ENCODE data around the gene RPLP2.

The RPLP2 gene

GRCh38 chr11:821512-822371 lies 12.0 kb downstream of the RPLP2 start:
- DNase-seq = no peak

DNA sequence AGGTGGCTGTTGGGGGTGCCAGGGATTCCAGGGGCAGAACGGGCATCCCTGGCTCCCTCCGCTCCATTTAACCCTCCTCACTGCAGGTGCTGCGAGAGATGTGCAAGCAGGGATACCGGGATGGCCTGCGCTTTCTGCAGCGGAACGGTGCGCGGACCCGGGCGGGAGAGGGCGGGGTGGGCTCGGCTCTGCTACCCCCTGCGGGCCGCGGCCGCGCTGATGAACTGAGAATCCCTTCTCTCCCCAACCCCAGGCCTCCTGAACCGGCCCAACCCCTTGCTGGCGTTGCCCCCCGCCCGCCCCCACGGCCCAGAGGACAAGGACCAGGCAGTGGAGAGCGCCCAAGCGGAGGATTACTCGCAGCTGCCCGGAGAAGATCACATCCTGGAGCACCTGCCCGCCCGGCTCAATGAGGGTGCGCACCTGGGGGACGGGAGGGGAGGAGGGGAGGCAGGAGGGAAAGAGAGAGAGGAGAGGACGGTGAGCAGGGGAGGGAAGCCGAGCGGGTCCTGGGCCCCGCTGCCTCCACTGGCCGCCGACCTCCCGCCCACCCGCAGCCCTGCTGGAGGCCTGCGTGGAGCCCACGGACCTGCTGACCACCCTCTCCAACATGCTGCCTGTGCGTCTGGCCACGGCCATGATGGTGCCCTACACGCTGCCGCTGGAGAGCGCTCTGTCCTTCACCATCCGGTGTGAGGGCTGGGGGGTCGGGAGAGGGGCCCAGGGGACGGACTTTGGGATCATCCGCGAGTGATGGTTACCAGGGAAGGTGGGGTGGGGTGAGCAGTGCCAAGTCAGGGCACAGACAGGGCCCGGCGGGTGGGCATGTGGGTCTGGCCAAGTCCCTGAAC lies 13.9 kb downstream of the RPLP2 start:
- DNase-seq = no peak

GRCh38 chr11:824292-824880 lies 14.6 kb downstream of the RPLP2 start:
- peak; percentile 60 for DNase-seq

GRCh38 chr11:824942-825341 lies 15.2 kb downstream of the RPLP2 start:
- DNase-seq = no peak

DNA sequence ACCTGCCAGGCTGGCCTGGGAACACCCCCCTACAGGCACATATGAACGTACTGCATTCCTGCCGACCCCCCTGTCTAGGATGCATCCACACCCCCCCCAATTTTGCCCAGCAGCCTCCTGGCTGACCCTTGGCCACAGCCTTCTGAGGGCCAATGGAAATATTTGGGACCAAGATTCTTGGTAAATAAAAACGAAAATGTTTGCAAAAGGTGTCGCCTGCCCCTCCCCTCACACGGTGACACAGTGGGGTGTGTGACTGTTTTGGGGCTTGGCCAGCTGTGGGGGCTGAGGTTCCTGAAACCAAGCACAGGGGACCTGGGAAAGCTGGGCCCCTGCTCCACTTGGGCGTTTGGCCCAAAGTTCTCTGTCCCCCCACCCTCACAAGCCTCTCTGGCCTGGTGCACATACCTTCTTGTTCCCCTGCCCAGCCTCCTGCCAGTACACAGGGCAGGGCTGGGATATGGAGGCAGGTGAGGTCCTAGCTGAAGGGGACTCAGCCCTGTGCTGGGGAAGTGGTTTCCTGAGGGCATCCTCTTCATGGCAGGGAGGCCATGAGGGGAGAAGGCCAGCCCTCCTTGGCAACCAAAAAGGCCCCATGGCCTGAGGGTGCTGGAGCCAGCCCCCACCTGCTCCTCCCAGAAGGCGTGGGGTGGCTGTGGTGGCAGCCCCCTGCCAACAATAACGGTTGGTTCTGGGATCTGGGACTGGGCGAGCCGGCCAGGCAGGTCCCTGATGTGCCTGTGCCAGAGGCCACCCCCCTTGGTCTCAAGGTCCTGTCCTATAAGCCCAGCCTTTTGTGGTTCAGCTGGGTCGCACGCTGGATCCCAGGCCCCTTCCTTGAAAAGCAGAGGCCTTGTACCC lies 15.8 kb downstream of the RPLP2 start:
- no peak for DNase-seq

DNA sequence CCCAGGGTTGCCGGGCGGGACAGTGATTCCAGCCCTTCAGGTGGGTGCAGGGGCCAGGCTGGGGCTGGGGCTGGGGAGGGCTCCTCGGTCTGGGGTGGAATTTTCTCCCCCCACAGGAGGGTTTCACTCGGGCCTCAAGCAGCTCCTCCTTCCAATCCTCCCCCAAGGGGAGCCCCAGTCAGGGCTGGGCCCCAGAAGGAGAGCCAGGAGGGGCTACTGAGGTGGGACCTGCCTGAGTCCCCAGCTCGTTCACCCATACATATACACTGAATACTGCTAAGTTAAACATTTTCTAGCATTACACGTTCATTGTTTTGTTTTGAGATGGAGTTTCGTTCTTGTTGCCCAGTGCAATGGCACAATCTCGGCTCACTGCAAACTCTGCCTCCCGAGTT lies 16.5 kb downstream of the RPLP2 start:
- DNase-seq = no peak

- peak; percentile 71 for DNase-seq
Measured at GRCh38 chr11:826836-827145, 17.0 kb downstream of the RPLP2 start.

GRCh38 chr11:827146-827896 lies 17.6 kb downstream of the RPLP2 start:
- DNase-seq = peak; percentile 76

- DNase-seq = no peak
Measured at GRCh38 chr11:827897-828192, 18.1 kb downstream of the RPLP2 start, which contains the start of gene CRACR2B. CRACR2B (plus strand) TSS chr11:827919; CDS start chr11:828608, 689 bp downstream.

GRCh38 chr11:828506-829175 lies 18.9 kb downstream of the RPLP2 start:
- peak; percentile 51 for DNase-seq

DNA sequence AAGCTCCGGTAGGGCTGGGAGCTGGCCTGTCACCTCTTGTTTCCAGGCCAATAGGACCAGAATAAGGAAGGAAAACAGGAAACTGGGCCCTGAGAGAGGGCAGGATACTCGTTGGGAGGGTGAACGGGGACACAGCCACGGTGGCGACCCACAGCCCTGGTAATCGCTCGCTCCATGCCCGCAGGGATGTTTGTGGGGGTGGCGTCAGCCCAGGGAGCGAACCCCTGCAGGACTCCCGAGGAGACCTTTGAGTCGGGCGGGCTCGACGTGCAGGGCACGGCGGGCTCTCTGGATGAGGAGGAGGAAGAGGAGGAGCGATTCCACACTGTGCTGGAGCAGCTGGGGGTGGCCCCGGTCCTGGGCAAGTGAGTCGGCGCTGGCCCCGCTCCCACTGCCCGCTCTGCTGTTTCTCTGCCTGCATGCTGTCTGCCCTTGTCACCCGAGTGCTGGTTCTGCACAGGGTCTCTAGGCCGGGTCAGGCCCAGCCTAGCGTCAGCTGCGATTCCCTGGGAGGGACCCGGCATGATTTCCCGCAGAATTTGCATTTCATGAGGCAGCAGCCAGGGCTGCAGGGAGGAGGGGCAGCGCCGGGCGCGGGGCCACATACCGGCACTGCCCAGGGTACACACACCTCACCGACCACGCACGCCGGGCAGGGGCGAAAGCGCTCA lies 19.5 kb downstream of the RPLP2 start:
- DNase-seq = peak; percentile 67

DNA sequence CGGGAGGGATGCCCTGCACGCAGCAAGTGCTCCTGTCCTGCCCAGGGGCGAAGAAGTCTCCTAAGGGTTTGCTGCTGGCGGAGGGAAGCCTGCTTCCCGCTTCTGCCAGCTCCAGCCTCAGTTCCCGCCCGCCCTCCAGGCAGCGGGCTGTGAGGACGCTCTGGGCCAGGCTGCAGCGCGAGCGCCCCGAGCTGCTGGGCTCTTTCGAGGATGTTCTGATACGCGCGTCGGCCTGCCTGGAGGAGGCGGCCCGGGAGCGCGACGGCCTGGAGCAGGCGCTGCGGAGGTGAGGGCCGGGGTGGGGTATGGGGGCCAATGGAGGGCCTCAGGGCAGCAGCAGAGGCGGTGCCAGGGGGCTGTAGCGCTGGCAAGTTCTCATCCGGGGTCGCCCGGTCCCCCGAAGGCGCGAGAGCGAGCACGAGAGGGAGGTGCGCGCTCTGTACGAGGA lies 20.1 kb downstream of the RPLP2 start:
- DNase-seq = no peak

- peak; percentile 83 for DNase-seq
Measured at GRCh38 chr11:830295-831117, 20.7 kb downstream of the RPLP2 start.

GRCh38 chr11:831118-831864 lies 21.5 kb downstream of the RPLP2 start:
- DNase-seq = no peak

GRCh38 chr11:831961-832528 lies 22.3 kb downstream of the RPLP2 start:
- no peak for DNase-seq

DNA sequence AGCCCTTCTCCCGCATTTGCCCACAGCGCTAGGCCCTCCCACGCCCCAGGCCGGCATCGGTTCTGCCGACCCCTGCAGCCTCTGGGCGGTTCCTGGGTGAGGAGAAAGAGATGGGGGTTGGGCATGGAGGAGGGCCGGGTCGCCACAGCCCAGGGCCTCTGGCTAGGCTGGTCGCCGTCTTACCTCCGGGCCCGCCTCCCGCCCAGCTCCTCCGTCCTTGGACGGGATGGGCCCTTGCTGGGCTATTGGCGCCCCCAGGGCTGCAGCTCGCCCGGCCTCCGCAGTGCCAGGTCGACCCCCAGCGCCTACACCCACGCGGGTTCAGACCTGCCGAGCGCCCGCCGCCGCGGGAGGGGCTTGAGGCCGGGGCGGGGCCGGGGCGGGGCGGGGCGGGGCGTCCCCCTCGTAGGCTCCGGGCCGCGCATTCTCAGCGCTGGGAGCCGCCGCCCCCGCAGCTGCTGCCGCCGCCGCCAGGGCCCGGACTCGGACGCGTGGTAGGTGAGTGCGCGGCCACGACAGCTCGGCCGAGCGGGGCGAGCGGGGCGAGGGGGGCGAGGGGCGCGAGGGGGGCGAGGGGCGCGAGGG lies 22.9 kb downstream of the RPLP2 start, which contains the start of gene CD151:
TSS of gene CD151 (plus strand) at position 424 of the 585 bp plus-strand sequence. CDS start 3,118 bp downstream, outside the sequence.
- DNase-seq = peak; percentile 85

GRCh38 chr11:833114-833791 lies 23.5 kb downstream of the RPLP2 start:
- peak; percentile 82 for DNase-seq
